HL-60/S4 treated with retinoic acid at 250 ng/mL for 4 days and 3 days (cell line): ENCODE data around the gene PRKD1.

ENCODE experiments used
- in situ Hi-C: fragments of 300-500 bp; cut with MboI; formaldehyde crosslinking; loops from 2 replicates; pipeline ENCODE4 v1.7.0; 2022; ENCODE audit warnings: low sequenced_read_pairs

PRKD1 gene

DNA sequence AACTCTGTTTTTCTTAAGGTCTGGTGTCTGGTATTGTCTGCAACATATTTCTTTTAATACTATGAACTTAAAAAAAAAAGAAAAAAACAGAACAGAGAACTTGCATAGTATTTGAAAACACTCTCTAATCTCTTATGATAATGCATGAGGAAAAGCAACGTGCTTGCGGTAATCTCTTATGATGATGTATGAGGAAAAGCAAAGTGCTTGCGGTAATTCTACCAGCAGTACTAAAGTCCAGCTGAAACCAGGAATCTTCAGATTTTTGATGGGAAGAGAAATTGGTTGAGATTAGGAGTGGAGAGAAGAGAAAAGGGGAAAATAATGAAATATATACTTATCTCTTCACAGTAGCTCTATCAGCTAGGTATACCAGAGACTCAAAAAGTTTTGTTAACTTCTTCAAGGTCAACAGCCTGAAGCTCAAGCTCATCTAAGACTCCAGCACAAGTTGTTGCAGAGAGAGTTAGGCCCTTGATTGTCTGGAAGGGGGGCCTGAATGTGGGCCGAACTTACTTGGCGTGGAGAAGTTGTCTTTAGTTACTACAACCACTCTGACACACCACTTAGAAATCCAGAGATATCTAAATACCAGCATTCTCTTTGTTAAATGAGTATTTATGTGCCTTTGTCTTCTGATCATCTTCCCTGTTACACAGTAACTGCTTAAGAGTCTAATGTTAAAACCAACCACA is 240.4 kb downstream of the PRKD1 start:
- in situ Hi-C loops, result no loop called here

GRCh38 chr14:29684926-29685325 is 242.7 kb downstream of the PRKD1 start:
- in situ Hi-C loops, result no loop called here

- in situ Hi-C loops, result no loop called here
Observed at GRCh38 chr14:29682789-29683188, 244.9 kb downstream of the PRKD1 start.

- in situ Hi-C loops, result no loop called here
Observed at GRCh38 chr14:29681316-29681715, 246.3 kb downstream of the PRKD1 start.

DNA sequence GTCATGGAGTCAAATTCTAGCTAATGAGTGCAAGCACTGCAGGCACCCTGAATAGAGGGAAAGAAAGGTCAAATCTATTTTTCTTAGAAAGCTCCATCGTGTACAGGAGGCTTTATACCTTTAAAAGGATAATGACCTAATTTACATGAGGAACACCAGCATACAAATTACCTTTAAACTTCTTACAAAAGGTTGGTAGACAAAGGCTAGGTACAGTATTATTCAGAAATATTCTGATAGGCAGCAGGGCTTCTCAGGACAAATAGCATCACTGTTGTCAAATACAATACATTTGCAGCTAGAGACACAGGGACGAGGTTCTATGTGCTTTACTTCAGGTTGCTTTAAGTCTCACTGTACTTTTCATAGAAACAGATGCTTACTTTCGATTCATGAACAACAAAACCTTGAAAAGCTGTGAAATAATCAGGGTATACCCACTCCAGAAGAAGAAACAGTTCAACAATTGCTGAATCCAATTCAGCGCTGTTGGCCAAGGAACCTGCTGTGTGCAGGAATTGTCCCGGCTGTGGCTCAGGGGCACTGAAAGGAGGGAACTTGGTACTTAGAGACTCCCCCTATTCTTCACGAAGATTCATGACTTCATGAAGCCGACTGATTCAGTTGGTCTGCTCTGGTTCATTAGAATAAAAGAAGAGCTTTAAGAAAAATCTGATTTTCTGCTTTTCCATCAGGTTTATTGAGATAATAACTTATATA is 252.9 kb downstream of the PRKD1 start:
- in situ Hi-C loops, result no loop called here

DNA sequence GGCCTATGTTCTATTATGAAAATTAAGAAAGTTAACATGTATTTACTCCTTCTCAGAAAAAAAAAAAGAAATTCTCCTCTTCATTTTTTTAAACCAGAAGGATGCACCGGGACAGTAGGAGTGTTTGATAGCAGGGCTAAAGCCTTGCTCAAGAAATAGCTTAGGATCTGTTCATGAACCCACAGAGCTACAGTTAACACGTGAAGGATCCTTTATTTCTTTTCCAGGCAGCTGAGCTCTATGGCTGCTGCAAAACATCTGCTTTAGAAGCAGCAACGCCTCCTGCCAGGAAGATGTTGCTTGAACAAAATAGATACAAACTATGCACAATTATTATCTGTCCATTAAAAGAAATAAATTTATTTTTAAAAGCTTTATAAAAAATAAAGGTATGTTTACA is 254.8 kb downstream of the PRKD1 start:
- in situ Hi-C loops, result no loop called here

GRCh38 chr14:29671034-29671433 is 256.6 kb downstream of the PRKD1 start:
- in situ Hi-C loops, result no loop called here

DNA sequence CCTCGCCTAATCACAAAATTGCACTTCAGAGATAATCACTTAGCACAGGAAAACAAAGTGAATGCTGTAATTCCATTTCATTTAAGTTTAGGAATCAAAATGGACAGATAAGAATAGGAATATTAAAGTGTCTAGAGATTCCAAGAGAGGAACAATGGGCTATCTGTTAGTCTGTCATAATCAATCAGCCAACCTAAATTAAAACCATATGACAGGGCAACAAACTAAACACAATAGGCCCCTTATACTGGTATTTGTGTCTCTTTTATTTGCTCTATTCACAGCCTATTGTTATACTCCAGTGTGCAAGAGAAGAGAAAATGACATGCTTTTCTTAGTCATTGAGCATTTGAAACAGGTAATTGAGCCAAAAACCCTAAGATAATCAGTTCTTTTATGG is 259.4 kb downstream of the PRKD1 start:
- in situ Hi-C loops, result no loop called here

DNA sequence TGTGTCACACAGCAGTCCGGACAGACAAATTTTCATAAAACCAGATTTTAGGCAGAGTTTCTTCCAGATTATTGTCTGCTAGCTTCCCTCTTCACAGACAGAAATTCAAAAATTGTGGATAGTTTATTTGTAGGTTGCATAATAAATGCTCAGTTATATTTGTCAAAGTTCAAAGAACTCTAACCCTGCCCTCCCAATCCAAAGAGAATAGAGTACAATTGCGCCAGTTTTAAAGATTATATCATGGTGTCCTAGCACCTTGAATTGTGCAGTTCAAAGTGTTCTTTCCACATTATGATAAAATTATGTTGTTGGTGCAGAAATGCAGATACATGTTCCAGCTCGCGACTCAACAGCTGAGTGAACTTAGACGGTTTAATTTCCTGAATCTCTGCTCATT is 263.1 kb downstream of the PRKD1 start:
- in situ Hi-C loops, result no loop called here

- in situ Hi-C loops, result no loop called here
Observed at GRCh38 chr14:29663281-29663801, 264.3 kb downstream of the PRKD1 start.

DNA sequence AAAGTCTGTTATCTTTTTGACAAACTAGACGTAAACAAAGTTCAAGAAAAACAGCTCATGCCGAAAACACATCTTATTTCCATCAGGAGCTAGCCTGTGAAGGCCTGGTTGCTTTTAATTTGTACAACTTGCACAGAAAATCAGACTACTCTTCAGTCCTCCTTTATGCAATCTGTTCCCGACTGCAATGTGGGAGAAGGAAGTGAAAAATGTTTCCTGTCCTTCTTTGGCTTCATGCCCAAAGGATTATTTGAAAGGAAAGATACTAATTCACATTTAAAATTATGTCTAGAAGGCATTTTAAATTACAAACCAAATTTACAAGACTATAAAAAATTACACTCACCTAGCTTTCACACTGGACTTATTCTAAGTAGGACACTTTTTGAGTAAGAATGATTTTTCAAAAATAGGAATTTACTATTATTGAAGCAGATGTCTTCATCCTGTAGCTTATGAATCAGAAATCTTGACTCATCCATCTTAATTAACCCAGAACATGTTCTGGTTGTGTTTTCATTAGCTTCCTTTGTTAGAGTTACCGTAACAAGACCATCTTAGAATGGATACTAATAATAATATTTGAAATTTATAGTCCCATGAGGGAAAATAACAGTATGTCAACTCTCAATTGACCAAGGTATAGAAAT is 272.6 kb downstream of the PRKD1 start:
- in situ Hi-C loops, result no loop called here

GRCh38 chr14:29653303-29653702 is 274.3 kb downstream of the PRKD1 start:
- in situ Hi-C loops, result no loop called here

DNA sequence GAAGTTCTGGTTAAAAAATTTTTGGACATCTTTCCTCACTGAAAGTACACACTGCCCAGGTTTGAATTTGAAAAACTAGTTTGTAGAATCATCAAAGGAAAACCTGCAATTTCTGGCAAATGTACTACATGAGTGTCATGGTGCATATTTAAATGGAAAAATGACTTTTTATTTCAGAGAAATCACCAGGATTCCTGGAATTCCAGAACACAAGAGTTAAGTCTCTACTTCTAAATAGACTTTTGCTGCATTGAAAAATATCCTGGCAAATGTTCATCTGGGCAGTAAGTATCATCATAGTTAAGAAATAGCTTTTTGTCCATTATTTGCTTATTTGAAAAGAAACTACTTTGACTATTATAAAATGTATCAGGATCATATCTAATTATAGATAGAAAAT is 275.1 kb downstream of the PRKD1 start:
- in situ Hi-C loops, result no loop called here

- in situ Hi-C loops, result no loop called here
Observed at GRCh38 chr14:29650554-29651269, 276.9 kb downstream of the PRKD1 start.

DNA sequence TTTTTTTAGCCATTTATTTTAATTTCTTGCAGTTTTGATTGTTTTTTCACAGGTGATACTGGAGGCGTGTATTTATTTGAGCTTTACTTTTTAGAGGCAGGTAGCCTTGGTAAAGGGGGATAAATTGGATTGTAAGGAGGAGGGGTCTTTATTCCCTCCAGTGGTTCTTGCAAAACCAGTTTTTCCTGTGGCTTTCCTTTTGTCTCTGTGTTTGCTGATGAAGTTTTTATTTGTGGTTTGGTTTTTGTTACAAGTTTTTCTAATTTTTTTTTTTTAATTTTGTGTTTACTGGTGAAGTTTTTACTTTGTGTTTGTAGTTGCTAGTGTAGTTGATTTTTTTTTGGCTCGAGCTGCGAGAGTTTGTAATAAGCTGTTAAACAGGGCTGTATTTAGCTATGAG is 278.5 kb downstream of the PRKD1 start:
- in situ Hi-C loops, result no loop called here

DNA sequence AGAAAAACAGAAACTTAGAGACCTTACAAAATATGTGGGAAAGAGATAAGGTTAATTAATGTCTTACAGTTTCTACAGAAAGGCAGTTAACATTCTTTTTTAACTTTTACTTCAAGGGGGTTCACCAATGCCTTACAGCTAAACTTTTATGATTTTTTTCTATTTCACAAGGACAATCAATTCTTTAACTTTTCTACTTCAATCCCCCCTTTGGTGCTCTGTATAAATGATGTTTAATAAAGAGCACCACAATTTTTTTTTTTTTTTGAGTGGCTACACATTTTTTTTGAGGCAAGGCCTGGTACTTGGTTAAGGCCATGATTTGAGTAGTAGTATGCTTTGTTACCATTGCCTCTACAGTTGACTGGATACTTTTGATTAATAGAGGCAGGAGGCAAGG is 279.6 kb downstream of the PRKD1 start:
- in situ Hi-C loops, result no loop called here

GRCh38 chr14:29645117-29645516 is 282.5 kb downstream of the PRKD1 start:
- in situ Hi-C loops, result no loop called here

GRCh38 chr14:29643433-29644211 is 284.0 kb downstream of the PRKD1 start:
- in situ Hi-C loops, result no loop called here

DNA sequence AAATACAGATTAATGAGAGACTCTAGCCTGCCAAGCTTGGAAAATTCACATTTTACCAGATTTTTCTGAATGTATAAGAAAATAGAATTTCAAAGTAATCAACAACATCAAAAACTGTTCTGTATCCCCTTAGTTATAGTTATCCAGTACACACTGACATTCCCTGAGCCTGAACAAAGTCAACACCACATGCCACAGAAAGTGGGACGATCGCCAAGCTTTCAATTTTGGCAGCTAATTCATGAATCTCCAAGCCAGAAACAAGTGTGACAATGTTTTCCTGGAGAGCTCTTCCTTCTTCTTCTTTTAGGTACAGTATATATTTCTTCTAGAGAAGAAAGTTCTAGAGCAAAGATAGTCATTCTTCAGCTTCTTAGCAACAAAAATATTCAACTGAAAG is 290.2 kb downstream of the PRKD1 start:
- in situ Hi-C loops, result no loop called here

GRCh38 chr14:29636870-29637269 is 290.8 kb downstream of the PRKD1 start:
- in situ Hi-C loops, result no loop called here
